AG04449 (cell line): ENCODE measurements around the gene ETHE1.

Experiments used
- CTCF ChIA-PET: fragments of 350-600 bp; formaldehyde crosslinking; extraction: SDS; loops from one replicate; lab custom pipeline; 2021; ENCODE audit warnings: antibody characterized with exemption; lab: Yijun Ruan, JAX
- POLR2A ChIA-PET: fragments of 400-600, 350-600 bp; formaldehyde crosslinking; extraction: SDS; loops from one replicate; lab custom pipeline; 2020; ENCODE audit warnings: antibody characterized with exemption, inconsistent platforms; lab: Yijun Ruan, JAX
- DNase-seq: peaks from one replicate; pipeline ENCODE4 v3.0.0-alpha.2; 2010; ENCODE audit warnings: low read depth, low spot score
- H3K4me3 ChIP-seq: 2 replicates; pipeline ENCODE4 v1.5.1; 2011; ENCODE audit warnings: low read depth, mild to moderate bottlenecking, control low read depth, low read length
- CTCF ChIP-seq: IDR thresholded peaks from one replicate; pipeline ENCODE4 v1.5.1; 2011; ENCODE audit warnings: mild to moderate bottlenecking, moderate library complexity, low read length, control low read depth, inconsistent platforms; ENCODE audit not compliant: insufficient read depth; ENCODE audit errors: missing control alignments

The ETHE1 gene

DNA sequence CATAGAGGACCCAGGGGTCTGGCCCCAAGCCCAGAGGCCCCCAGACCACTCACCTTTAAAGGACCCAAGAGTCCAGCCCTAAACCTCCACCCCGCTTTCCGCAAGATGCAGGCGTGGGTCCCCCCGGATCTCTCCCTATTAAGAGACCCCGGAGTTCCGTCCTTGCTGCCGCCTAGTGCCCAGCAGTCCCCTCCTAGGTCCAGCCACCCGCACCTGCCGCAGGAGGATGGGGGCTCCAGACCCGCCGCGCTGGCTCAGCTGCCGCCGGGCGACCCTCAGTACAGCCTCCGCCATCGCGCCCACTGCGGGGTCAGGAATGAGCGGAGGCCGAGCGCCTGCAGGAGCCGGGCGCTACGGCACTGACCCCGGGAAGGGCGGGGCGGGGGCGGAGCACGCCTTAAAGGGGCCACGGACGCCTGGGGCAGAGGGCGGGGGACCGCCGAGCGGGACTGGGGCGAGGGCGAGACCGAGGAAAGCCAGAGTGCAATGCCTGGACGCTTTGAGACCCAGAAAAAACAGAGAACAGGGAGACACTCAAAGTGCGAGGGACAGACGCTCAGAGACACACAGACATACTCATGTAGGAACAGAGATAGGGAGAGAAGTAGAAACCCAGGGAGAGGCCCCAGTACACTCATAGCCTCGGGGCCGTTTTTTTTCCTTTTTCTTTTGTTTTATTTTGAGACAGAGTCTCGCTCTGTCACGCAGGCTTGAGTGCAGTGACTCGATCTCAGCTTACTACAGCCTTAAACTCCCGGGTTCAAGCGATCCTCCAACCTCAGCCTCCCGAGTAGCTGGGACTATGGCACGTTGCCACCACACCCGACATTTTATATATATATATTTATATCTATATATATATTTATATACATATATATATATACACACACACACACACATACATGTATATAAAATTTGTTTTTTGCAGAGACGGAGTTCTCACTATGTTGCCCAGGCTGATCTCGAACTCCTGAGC lies at the start of gene ETHE1:
TSS of gene ETHE1 (minus strand) at position 318 of the 976 bp plus-strand sequence. CDS start at position 294, 24 bp downstream.
- TF ChIP-seq CTCF: no peak
- peak within 1 kb of the TSS; percentile 85 for H3K4me3 ChIP-seq
- POLR2A ChIA-PET: no interaction called here
- DNase-seq: no peak
- CTCF ChIA-PET: interaction anchor here (1.5 to 15.4 kb wide), 3 partner anchors 8 to 82 kb away, joined by 7 to 609 read pairs (median 8); no protein-coding TSS in a partner anchor

- TF ChIP-seq CTCF: no peak
- CTCF ChIA-PET: interaction anchor here (1.0 to 2.7 kb wide), 4 partner anchors 18 to 21 kb away, joined by 3 to 21 read pairs (median 15); no protein-coding TSS in a partner anchor
- peak overlapping the region; percentile 92 for H3K4me3 ChIP-seq
- no peak for DNase-seq
- POLR2A ChIA-PET: no interaction called here
Observed at GRCh38 chr19:43575955-43576878, 49.2 kb upstream of the ETHE1 start.

GRCh38 chr19:43575156-43575950 lies 48.4 kb upstream of the ETHE1 start, which contains the start of the genes PINLYP and XRCC1:
Gene PINLYP (plus strand): TSS chr19:43575801. CDS start chr19:43577192, 1,391 bp downstream.
Gene XRCC1 (minus strand): TSS chr19:43575527. CDS start chr19:43575458, 69 bp downstream.
- peak within 1 kb of the TSS; percentile 92 for H3K4me3 ChIP-seq
- no peak for TF ChIP-seq CTCF
- DNase-seq: peak; percentile 80
- ChIA-PET CTCF (interaction anchor here (0.6 to 2.7 kb wide), 7 partner anchors 9 to 128 kb away, joined by 3 to 21 read pairs (median 4); no protein-coding TSS in a partner anchor), POLR2A (interaction anchor here (0.7 to 0.8 kb wide), 2 partner anchors 9 to 19 kb away, joined by 3 to 4 read pairs; no protein-coding TSS in a partner anchor)

GRCh38 chr19:43574424-43575155 lies 47.6 kb upstream of the ETHE1 start:
- DNase-seq: no peak
- peak overlapping the region; percentile 92 for H3K4me3 ChIP-seq
- TF ChIP-seq CTCF: no peak
- POLR2A ChIA-PET: interaction anchor here (0.7 to 0.8 kb wide), 2 partner anchors 10 to 20 kb away, joined by 3 to 4 read pairs; no protein-coding TSS in a partner anchor
- CTCF ChIA-PET: interaction anchor here (0.8 to 2.7 kb wide), 6 partner anchors 9 to 127 kb away, joined by 3 to 21 read pairs (median 4); no protein-coding TSS in a partner anchor

DNA sequence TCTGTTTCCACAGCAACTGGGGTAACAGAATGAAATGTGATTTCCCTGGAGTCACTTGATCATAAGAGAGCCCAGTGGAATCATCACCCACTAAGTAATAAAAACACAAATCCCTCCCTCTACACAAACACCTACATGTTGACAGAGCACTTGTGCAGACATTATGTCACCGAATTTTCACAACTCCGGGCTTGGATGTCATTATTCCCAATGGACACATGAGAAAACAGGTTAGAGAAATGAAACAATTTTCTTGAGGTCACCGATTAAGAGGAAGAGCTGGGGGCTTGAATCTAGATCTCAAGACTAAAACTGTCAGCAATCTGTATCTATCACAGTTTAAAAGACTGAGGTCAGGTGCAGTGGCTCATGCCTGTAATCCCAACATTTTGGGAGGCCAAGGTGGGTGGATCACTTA lies 45.2 kb upstream of the ETHE1 start:
- no peak for TF ChIP-seq CTCF
- DNase-seq: no peak
- ChIA-PET CTCF (interaction anchor here (0.9 to 2.6 kb wide), 5 partner anchors 8 to 125 kb away, joined by 3 to 16 read pairs (median 4); no protein-coding TSS in a partner anchor), POLR2A (no interaction called here)
- no peak overlapping the region for H3K4me3 ChIP-seq
